Measurements from ENCODE around the gene ABCG4. TPM values are rescaled to one million over a fixed set of nuclear protein-coding genes. Genes with fewer than 3 reads are reported as not detected.
A peak's percentile ranks its signal among the peaks of the same experiment; 100 is the strongest.
"Not testable (repeated sequence)": the region's sequence is repeated elsewhere in the genome, so short reads cannot be mapped to it uniquely, and the experiment has no call there.

ABCG4 gene
- total RNA-seq, 1 donor from 2014 or later = 0.15 TPM

- Histone ChIP-seq H3K27me3 (ENCODE audit: low read depth) (no peaks in the 10 kb centered on the region), H3K36me3 (peaks cover 60% of the 10 kb centered on the region), H3K4me1 (peaks cover 11% of the 10 kb centered on the region), H3K4me3 (no peak overlapping the region), H3K9me3 (no peaks in the 10 kb centered on the region), H3K27ac (no peak overlapping the region)
- TF ChIP-seq CTCF (IDR thresholded peaks at IDR 0.05) = no peak
- intact Hi-C loops (cut with DNase I) = no loop called here
- no peak for ATAC-seq
- DNase-seq = no peak
These were observed 23.0 kb upstream of the ABCG4 start for GRCh38 chr11:119125821-119126220.

GRCh38 chr11:119126675-119127268, 22.1 kb upstream of the ABCG4 start:
- TF ChIP-seq CTCF (IDR thresholded peaks at IDR 0.05) = no peak
- Histone ChIP-seq H3K4me3 (no peak overlapping the region), H3K4me1 (peaks cover 10% of the 10 kb centered on the region), H3K36me3 (peaks cover 70% of the 10 kb centered on the region), H3K27ac (no peak overlapping the region), H3K27me3 (ENCODE audit: low read depth) (no peaks in the 10 kb centered on the region), H3K9me3 (no peaks in the 10 kb centered on the region)
- intact Hi-C loops (cut with DNase I) = no loop called here
- ATAC-seq (no peak), DNase-seq (no peak)

GRCh38 chr11:119130662-119131061, 18.2 kb upstream of the ABCG4 start:
- DNase-seq (no peak), ATAC-seq (no peak)
- peaks cover 88% of the 10 kb centered on the region for H3K36me3 ChIP-seq
- TF ChIP-seq CTCF (IDR thresholded peaks at IDR 0.05) = no peak
- no peaks in the 10 kb centered on the region for H3K27me3 ChIP-seq (ENCODE audit: low read depth)
- H3K4me3 ChIP-seq = no peak overlapping the region
- no peaks in the 10 kb centered on the region for H3K9me3 ChIP-seq
- no peaks in the 10 kb centered on the region for H3K4me1 ChIP-seq
- intact Hi-C loops (cut with DNase I) = no loop called here
- no peak overlapping the region for H3K27ac ChIP-seq

- Histone ChIP-seq H3K9me3 (no peaks in the 10 kb centered on the region), H3K27me3 (ENCODE audit: low read depth) (no peaks in the 10 kb centered on the region), H3K36me3 (peaks cover 58% of the 10 kb centered on the region), H3K4me3 (no peak overlapping the region), H3K27ac (no peak overlapping the region), H3K4me1 (no peaks in the 10 kb centered on the region)
- DNase-seq (peak; percentile 63), ATAC-seq (peak; percentile 63 to 78)
- intact Hi-C loops (cut with DNase I) = no loop called here
- TF ChIP-seq CTCF (IDR thresholded peaks at IDR 0.05) = peak; percentile 48
These were observed 14.4 kb upstream of the ABCG4 start for GRCh38 chr11:119134389-119134978.

- H3K4me1 ChIP-seq; DNase-seq; H3K4me3 ChIP-seq; intact Hi-C loops (cut with DNase I); ATAC-seq; H3K27me3 ChIP-seq (ENCODE audit: low read depth); H3K27ac ChIP-seq; H3K9me3 ChIP-seq; H3K36me3 ChIP-seq: not testable (repeated sequence)
These were observed 9.6 kb upstream of the ABCG4 start for GRCh38 chr11:119139276-119139675.

GRCh38 chr11:119144825-119145486, 3.9 kb upstream of the ABCG4 start:
- intact Hi-C loops (cut with DNase I) = no loop called here
- TF ChIP-seq CTCF (IDR thresholded peaks at IDR 0.05) = peak; percentile 72
- no peaks in the 10 kb centered on the region for H3K36me3 ChIP-seq
- DNase-seq (peak; percentile 65), ATAC-seq (peak; percentile 81 to 82)
- peaks cover 28% of the 10 kb centered on the region for H3K27me3 ChIP-seq (ENCODE audit: low read depth)
- no peaks in the 10 kb centered on the region for H3K9me3 ChIP-seq
- no peak overlapping the region for H3K27ac ChIP-seq
- no peak overlapping the region for H3K4me3 ChIP-seq
- peaks cover 12% of the 10 kb centered on the region for H3K4me1 ChIP-seq

Data from lower lobe of right lung (tissue), 2 donors.